ENCODE data around the gene KCTD11.

Gene KCTD11

GRCh38 chr17:7311110-7311705 is 40.8 kb upstream of the KCTD11 start:
- DNase-seq (ENCODE audit: low spot score): no peak
- no peak for TF ChIP-seq CTCF (IDR thresholded peaks at IDR 0.05; ENCODE audit: extremely low read depth, missing control alignments)

- DNase-seq (ENCODE audit: low spot score): no peak
- no peak for TF ChIP-seq CTCF (IDR thresholded peaks at IDR 0.05; ENCODE audit: extremely low read depth, missing control alignments)
These were observed 39.4 kb upstream of the KCTD11 start for GRCh38 chr17:7312432-7313087.

GRCh38 chr17:7313088-7313889 is 38.7 kb upstream of the KCTD11 start:
- TF ChIP-seq CTCF (IDR thresholded peaks at IDR 0.05; ENCODE audit: extremely low read depth, missing control alignments): no peak
- no peak for DNase-seq (ENCODE audit: low spot score)

GRCh38 chr17:7313890-7314718 is 37.9 kb upstream of the KCTD11 start:
- no peak for DNase-seq (ENCODE audit: low spot score)
- TF ChIP-seq CTCF (IDR thresholded peaks at IDR 0.05; ENCODE audit: extremely low read depth, missing control alignments): no peak

GRCh38 chr17:7314719-7315569 is 37.0 kb upstream of the KCTD11 start, which contains the start of gene GPS2:
Gene GPS2 (minus strand): TSS chr17:7315360. CDS start chr17:7315052, 308 bp downstream.
- no peak for TF ChIP-seq CTCF (IDR thresholded peaks at IDR 0.05; ENCODE audit: extremely low read depth, missing control alignments)

GRCh38 chr17:7315570-7316235 is 36.3 kb upstream of the KCTD11 start:
- DNase-seq (ENCODE audit: low spot score): no peak
- no peak for TF ChIP-seq CTCF (IDR thresholded peaks at IDR 0.05; ENCODE audit: extremely low read depth, missing control alignments)

More at GRCh38 chr17:7314719-7315569, 37.0 kb upstream of the KCTD11 start, which contains the start of gene GPS2:
- peak; percentile 97 for DNase-seq (ENCODE audit: low spot score)

Measured in GM20000 (cell line).